HepG2 (cell line): ENCODE data around the gene TMEM117. TPM values are rescaled to one million over a fixed set of nuclear protein-coding genes. Genes with fewer than 3 reads are reported as not detected.

Experiments used
- ARNT2 ChIP-seq: sonication (generic); formaldehyde crosslinking; IDR thresholded peaks from 2 replicates; pipeline ENCODE4 v1.8.0; 2022; ENCODE audit warnings: mild to moderate bottlenecking, low read depth, missing genetic modification reagents, moderate library complexity
- BHLHE40 ChIP-seq: IDR thresholded peaks from 2 replicates; pipeline ENCODE4 v1.6.1; 2011; ENCODE audit warnings: low read length, improper control_type of control experiment
- CBFB ChIP-seq: sonication (generic); formaldehyde crosslinking; IDR thresholded peaks from 2 replicates; pipeline ENCODE4 v1.4.0; 2020; ENCODE audit warnings: missing genetic modification reagents
- ISX ChIP-seq: sonication (generic); formaldehyde crosslinking; conservative IDR thresholded peaks from 2 replicates; pipeline ENCODE4 v1.5.0; 2020; ENCODE audit warnings: missing genetic modification reagents
- NAIF1 ChIP-seq: sonication (generic); formaldehyde crosslinking; IDR thresholded peaks from 2 replicates; pipeline ENCODE4 v1.5.0; 2020; ENCODE audit warnings: mild to moderate bottlenecking, missing genetic modification reagents, borderline replicate concordance
- POLR2AphosphoS5 ChIP-seq: IDR thresholded peaks from 2 replicates; pipeline ENCODE4 v1.6.1; 2012; ENCODE audit warnings: low read depth, low read length
- PPARG ChIP-seq: conservative IDR thresholded peaks from 2 replicates; pipeline ENCODE4 v1.6.1; 2016; ENCODE audit warnings: missing biosample characterization, missing genetic modification reagents
- YEATS2 ChIP-seq: sonication (generic); formaldehyde crosslinking; IDR thresholded peaks from 2 replicates; pipeline ENCODE4 v1.4.0; 2020; ENCODE audit warnings: missing genetic modification reagents, borderline replicate concordance
- ZNF292 ChIP-seq: sonication (generic); formaldehyde crosslinking; IDR thresholded peaks from 2 replicates; pipeline ENCODE4 v1.8.1; 2022; ENCODE audit warnings: mild to moderate bottlenecking, low read depth, missing genetic modification reagents, borderline replicate concordance
- ZNF746 ChIP-seq: sonication (generic); formaldehyde crosslinking; IDR thresholded peaks from 2 replicates; pipeline ENCODE4 v1.8.0; 2022; ENCODE audit warnings: mild to moderate bottlenecking, missing genetic modification reagents
- ZNF878 ChIP-seq: sonication (generic); formaldehyde crosslinking; IDR thresholded peaks from 2 replicates; pipeline ENCODE4 v1.8.1; 2023; ENCODE audit warnings: mild to moderate bottlenecking, missing genetic modification reagents, moderate library complexity
- polyA plus RNA-seq, 8 experiments: library from polyadenylated mRNA; depleted of rRNA in 3 of 8; stranded (reverse) in 7 of 8; unstranded in 1 of 8; fragments of >200 nt; fragmentation: Illumina TruSeq in 4 of 8; extraction: Trizol in 4 of 8; gene quantifications; 2 replicates each; pipeline versions ENCODE4 v1.2.1 to v1.2.3, GENCODE V29; 2011 to 2016; ENCODE audit warnings: low read depth in 4 of 8, missing spikeins in 1 of 8, mixed read lengths in 1 of 8; ENCODE audit not compliant: insufficient read depth in 1 of 8
- total RNA-seq, 5 experiments: library from RNA; depleted of rRNA; stranded (reverse); fragments of >200 nt; fragmentation: Illumina TruSeq; extraction: Trizol; gene quantifications; 2 replicates each; pipeline ENCODE4 v1.2.3, GENCODE V29; 2016; ENCODE audit warnings: low read depth in 1 of 5
- TF ChIP-seq, protein P1 (sequence below): conservative IDR thresholded peaks from 2 replicates; pipeline ENCODE4 v1.6.1; 2018; ENCODE audit warnings: missing genetic modification reagents
- TF ChIP-seq, protein P2 (sequence below): sonication (generic); formaldehyde crosslinking; IDR thresholded peaks from 2 replicates; pipeline ENCODE4 v1.4.0; 2020; ENCODE audit warnings: mild to moderate bottlenecking, missing genetic modification reagents, borderline replicate concordance
- TF ChIP-seq, protein P3 (sequence below), 2 experiments: sonication (generic) in 1 of 2; formaldehyde crosslinking in 1 of 2; IDR thresholded peaks; 2 replicates each; pipeline versions ENCODE4 v1.4.0 to v1.6.1; 2018 to 2020; ENCODE audit warnings: missing genetic modification reagents in 2 of 2, borderline replicate concordance in 1 of 2, low read depth in 1 of 2, mild to moderate bottlenecking in 1 of 2, missing biosample characterization in 1 of 2
- TF ChIP-seq, protein P4 (sequence below): sonication (generic); formaldehyde crosslinking; IDR thresholded peaks from 2 replicates; pipeline ENCODE4 v1.4.0; 2020; ENCODE audit warnings: missing genetic modification reagents, borderline replicate concordance
- TF ChIP-seq, protein P5 (sequence below): sonication (generic); formaldehyde crosslinking; IDR thresholded peaks from 2 replicates; pipeline ENCODE4 v1.4.0; 2020; ENCODE audit warnings: missing genetic modification reagents

Gene TMEM117
- total and polyA plus RNA-seq, 2 of the 13 experiments (the other 11 are each of a cell fraction or from before 2014, with no cell fraction given), result 2.8 to 8.5 TPM

DNA sequence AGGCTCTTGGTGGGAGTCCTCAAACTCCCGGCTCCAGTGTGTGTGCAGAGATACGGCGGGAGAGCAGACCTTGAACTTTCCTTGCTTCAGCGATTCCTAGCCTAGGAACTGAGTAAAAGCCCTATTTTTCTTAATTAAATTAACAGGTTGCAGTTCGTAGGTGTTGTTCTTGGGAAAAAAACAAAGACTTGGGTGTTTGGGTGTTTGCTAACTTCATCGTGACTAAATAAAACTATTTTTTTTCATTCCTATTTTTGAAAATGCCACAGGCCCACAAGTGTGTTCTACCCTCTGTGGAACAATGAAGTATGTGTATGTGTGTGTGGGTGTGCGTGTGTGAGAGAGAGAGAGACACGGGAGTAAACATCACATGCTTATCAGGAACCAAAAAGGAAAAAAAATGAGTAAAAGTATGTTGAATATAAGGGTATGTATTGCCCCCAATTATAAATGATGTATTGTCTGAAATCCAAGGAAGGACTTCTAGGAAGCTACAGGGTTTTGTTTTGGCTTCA, 651 bp downstream of the TMEM117 start (continued):
- TF ChIP-seq, protein P1, sequence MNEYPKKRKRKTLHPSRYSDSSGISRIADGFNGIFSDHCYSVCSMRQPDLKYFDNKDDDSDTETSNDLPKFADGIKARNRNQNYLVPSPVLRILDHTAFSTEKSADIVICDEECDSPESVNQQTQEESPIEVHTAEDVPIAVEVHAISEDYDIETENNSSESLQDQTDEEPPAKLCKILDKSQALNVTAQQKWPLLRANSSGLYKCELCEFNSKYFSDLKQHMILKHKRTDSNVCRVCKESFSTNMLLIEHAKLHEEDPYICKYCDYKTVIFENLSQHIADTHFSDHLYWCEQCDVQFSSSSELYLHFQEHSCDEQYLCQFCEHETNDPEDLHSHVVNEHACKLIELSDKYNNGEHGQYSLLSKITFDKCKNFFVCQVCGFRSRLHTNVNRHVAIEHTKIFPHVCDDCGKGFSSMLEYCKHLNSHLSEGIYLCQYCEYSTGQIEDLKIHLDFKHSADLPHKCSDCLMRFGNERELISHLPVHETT (CRISPR knock-in tag), result 0 out of 2 replicates have a peak, but pooled peaks have one; percentile 25
- TF ChIP-seq BHLHE40 (peak; percentile 46; the same call in 1 of the 2 replicates), PPARG (CRISPR knock-in tag) (no peak), ISX (CRISPR knock-in tag) (no peak), ZNF292 (no peak), ZNF878 (no peak), YEATS2 (CRISPR knock-in tag) (0 out of 2 replicates have a peak, but pooled peaks have one; percentile 1), POLR2AphosphoS5 (0 out of 2 replicates have a peak, but pooled peaks have one; percentile 10), ARNT2 (CRISPR knock-in tag) (no peak), ZNF746 (no peak), CBFB (CRISPR knock-in tag) (no peak), NAIF1 (no peak)
- TF ChIP-seq, protein P2, sequence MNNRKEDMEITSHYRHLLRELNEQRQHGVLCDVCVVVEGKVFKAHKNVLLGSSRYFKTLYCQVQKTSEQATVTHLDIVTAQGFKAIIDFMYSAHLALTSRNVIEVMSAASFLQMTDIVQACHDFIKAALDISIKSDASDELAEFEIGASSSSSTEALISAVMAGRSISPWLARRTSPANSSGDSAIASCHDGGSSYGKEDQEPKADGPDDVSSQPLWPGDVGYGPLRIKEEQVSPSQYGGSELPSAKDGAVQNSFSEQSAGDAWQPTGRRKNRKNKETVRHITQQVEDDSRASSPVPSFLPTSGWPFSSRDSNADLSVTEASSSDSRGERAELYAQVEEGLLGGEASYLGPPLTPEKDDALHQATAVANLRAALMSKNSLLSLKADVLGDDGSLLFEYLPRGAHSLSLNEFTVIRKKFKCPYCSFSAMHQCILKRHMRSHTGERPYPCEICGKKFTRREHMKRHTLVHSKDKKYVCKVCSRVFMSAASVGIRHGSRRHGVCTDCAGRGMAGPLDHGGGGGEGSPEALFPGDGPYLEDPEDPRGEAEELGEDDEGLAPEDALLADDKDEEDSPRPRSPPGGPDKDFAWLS (CRISPR knock-in tag), result no peak
- TF ChIP-seq, protein P3, sequence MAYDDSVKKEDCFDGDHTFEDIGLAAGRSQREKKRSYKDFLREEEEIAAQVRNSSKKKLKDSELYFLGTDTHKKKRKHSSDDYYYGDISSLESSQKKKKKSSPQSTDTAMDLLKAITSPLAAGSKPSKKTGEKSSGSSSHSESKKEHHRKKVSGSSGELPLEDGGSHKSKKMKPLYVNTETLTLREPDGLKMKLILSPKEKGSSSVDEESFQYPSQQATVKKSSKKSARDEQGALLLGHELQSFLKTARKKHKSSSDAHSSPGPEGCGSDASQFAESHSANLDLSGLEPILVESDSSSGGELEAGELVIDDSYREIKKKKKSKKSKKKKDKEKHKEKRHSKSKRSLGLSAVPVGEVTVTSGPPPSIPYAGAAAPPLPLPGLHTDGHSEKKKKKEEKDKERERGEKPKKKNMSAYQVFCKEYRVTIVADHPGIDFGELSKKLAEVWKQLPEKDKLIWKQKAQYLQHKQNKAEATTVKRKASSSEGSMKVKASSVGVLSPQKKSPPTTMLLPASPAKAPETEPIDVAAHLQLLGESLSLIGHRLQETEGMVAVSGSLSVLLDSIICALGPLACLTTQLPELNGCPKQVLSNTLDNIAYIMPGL (CRISPR knock-in tag; IDR thresholded peaks at IDR 0.05; ENCODE audit: borderline replicate concordance in 1 of 2, low read depth in 1 of 2), result no peak; a peak in 2 of 4 replicates
- TF ChIP-seq, protein P4, sequence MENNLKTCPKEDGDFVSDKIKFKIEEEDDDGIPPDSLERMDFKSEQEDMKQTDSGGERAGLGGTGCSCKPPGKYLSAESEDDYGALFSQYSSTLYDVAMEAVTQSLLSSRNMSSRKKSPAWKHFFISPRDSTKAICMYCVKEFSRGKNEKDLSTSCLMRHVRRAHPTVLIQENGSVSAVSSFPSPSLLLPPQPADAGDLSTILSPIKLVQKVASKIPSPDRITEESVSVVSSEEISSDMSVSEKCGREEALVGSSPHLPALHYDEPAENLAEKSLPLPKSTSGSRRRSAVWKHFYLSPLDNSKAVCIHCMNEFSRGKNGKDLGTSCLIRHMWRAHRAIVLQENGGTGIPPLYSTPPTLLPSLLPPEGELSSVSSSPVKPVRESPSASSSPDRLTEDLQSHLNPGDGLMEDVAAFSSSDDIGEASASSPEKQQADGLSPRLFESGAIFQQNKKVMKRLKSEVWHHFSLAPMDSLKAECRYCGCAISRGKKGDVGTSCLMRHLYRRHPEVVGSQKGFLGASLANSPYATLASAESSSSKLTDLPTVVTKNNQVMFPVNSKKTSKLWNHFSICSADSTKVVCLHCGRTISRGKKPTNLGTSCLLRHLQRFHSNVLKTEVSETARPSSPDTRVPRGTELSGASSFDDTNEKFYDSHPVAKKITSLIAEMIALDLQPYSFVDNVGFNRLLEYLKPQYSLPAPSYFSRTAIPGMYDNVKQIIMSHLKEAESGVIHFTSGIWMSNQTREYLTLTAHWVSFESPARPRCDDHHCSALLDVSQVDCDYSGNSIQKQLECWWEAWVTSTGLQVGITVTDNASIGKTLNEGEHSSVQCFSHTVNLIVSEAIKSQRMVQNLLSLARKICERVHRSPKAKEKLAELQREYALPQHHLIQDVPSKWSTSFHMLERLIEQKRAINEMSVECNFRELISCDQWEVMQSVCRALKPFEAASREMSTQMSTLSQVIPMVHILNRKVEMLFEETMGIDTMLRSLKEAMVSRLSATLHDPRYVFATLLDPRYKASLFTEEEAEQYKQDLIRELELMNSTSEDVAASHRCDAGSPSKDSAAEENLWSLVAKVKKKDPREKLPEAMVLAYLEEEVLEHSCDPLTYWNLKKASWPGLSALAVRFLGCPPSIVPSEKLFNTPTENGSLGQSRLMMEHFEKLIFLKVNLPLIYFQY (CRISPR knock-in tag), result no peak
- TF ChIP-seq, protein P5, sequence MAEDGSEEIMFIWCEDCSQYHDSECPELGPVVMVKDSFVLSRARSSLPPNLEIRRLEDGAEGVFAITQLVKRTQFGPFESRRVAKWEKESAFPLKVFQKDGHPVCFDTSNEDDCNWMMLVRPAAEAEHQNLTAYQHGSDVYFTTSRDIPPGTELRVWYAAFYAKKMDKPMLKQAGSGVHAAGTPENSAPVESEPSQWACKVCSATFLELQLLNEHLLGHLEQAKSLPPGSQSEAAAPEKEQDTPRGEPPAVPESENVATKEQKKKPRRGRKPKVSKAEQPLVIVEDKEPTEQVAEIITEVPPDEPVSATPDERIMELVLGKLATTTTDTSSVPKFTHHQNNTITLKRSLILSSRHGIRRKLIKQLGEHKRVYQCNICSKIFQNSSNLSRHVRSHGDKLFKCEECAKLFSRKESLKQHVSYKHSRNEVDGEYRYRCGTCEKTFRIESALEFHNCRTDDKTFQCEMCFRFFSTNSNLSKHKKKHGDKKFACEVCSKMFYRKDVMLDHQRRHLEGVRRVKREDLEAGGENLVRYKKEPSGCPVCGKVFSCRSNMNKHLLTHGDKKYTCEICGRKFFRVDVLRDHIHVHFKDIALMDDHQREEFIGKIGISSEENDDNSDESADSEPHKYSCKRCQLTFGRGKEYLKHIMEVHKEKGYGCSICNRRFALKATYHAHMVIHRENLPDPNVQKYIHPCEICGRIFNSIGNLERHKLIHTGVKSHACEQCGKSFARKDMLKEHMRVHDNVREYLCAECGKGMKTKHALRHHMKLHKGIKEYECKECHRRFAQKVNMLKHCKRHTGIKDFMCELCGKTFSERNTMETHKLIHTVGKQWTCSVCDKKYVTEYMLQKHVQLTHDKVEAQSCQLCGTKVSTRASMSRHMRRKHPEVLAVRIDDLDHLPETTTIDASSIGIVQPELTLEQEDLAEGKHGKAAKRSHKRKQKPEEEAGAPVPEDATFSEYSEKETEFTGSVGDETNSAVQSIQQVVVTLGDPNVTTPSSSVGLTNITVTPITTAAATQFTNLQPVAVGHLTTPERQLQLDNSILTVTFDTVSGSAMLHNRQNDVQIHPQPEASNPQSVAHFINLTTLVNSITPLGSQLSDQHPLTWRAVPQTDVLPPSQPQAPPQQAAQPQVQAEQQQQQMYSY (CRISPR knock-in tag), result no peak
